Urinary bladder (tissue), 2 donors: ENCODE data around the gene FBXO33. TPM values are rescaled to one million over a fixed set of nuclear protein-coding genes. Genes with fewer than 3 reads are reported as not detected.

Experiments
- polyA plus RNA-seq: library from polyadenylated mRNA; stranded (reverse); fragments of 200-250 nt; gene quantifications from one replicate; pipeline ENCODE4 v1.2.3, GENCODE V29; 2013
- total RNA-seq: library from RNA; depleted of rRNA; stranded (reverse); fragments of >200 nt; gene quantifications from one replicate; pipeline ENCODE4 v1.2.3, GENCODE V29; 2014
- donor health status: healthy.

The FBXO33 gene
- total and polyA plus RNA-seq, 2 donors: 6.8 to 16.6 TPM

Other genes starting within 250 kb of the FBXO33 start
- 34.9 TPM for gene MIA2, start 198.5 kb downstream of the FBXO33 start, total RNA-seq
- gene MIA2, start 198.5 kb downstream of the FBXO33 start, polyA plus RNA-seq: 13.5 TPM